ENCODE data around the gene DKKL1.

Gene DKKL1

DNA sequence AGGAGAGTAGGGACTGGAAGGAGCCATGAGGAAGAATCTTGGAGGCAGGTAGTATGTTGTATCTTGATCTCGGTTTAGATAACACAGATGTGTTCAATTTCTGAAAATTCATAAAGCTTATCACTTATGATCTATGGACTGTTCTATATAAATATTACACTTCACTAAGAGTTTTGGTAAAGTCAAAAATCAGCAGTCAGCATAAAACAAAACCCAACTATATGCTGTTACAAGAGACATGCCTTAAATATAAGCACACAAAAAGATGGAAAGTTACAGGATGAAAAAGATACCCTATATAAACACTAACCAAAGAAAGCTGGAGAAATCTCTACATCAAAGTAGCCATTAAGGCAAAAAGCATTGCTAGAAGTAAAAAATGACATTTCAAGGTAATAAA, 19.9 kb downstream of the DKKL1 start:
- H2AFZ ChIP-seq (ENCODE audit: low read depth): no peak overlapping the region
- H3K4me3 ChIP-seq (IDR thresholded peaks at IDR 0.05; ENCODE audit: insufficient read depth, low read depth, low read length): no peak overlapping the region
- H3K4me1 ChIP-seq (ENCODE audit: low read depth, poor library complexity, severe bottlenecking): no peaks in the 10 kb centered on the region
- H4K20me1 ChIP-seq (ENCODE audit: insufficient read depth): no peaks in the 10 kb centered on the region
- H3K27me3 ChIP-seq (ENCODE audit: insufficient read depth, low read depth): peaks cover 58% of the 10 kb centered on the region
- H3K27ac ChIP-seq: no peak overlapping the region
- H3K9ac ChIP-seq: no peak overlapping the region
- no peaks in the 10 kb centered on the region for H3K79me2 ChIP-seq (ENCODE audit: insufficient read depth, low read depth)
- no peaks in the 10 kb centered on the region for H3K36me3 ChIP-seq (ENCODE audit: insufficient read depth)
- H3K4me2 ChIP-seq: no peak overlapping the region
- TF ChIP-seq, protein P1, sequence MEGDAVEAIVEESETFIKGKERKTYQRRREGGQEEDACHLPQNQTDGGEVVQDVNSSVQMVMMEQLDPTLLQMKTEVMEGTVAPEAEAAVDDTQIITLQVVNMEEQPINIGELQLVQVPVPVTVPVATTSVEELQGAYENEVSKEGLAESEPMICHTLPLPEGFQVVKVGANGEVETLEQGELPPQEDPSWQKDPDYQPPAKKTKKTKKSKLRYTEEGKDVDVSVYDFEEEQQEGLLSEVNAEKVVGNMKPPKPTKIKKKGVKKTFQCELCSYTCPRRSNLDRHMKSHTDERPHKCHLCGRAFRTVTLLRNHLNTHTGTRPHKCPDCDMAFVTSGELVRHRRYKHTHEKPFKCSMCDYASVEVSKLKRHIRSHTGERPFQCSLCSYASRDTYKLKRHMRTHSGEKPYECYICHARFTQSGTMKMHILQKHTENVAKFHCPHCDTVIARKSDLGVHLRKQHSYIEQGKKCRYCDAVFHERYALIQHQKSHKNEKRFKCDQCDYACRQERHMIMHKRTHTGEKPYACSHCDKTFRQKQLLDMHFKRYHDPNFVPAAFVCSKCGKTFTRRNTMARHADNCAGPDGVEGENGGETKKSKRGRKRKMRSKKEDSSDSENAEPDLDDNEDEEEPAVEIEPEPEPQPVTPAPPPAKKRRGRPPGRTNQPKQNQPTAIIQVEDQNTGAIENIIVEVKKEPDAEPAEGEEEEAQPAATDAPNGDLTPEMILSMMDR (conservative IDR thresholded peaks at IDR 0.05; ENCODE audit: low read depth, low read length): no peak

DNA sequence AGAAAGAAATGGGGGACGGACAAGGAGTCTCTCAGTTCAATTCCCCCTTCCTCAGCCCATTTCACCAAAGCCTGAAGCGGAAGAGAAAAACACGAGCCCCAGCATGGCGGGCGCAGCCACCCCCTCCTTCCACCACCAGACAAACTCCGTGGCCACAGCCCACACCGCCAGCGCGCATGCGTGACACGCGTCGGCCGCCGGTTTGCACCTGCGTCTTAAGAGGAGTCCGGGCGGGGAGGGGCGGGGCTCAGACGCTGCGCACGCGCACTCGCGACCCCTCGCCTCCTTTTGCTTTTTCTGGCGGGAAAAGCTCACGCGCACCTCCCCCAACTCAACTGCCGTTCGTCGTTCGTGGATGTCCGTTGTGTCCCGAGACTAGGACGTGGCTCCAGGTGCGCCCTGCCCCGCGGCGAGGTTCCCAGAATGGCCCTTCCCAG, 24.3 kb downstream of the DKKL1 start, which contains the start of gene KASH5:
KASH5 (plus strand) TSS at position 314 of the 437 bp plus-strand sequence. CDS start 2,635 bp downstream, outside the sequence.
- no peak within 1 kb of the TSS for H3K27ac ChIP-seq
- no peak within 1 kb of the TSS for H2AFZ ChIP-seq (ENCODE audit: low read depth)
- no peaks in the 10 kb centered on the region for H3K79me2 ChIP-seq (ENCODE audit: insufficient read depth, low read depth)
- H3K9ac ChIP-seq: no peak within 1 kb of the TSS
- H3K36me3 ChIP-seq (ENCODE audit: insufficient read depth): no peaks in the 10 kb centered on the region
- no peaks in the 10 kb centered on the region for H4K20me1 ChIP-seq (ENCODE audit: insufficient read depth)
- H3K4me3 ChIP-seq (IDR thresholded peaks at IDR 0.05; ENCODE audit: insufficient read depth, low read depth, low read length): no peak within 1 kb of the TSS
- no peak within 1 kb of the TSS for H3K4me2 ChIP-seq
- peaks cover 53% of the 10 kb centered on the region for H3K27me3 ChIP-seq (ENCODE audit: insufficient read depth, low read depth)
- H3K4me1 ChIP-seq (ENCODE audit: low read depth, poor library complexity, severe bottlenecking): peaks cover 3% of the 10 kb centered on the region
- TF ChIP-seq, protein P1 (conservative IDR thresholded peaks at IDR 0.05; ENCODE audit: low read depth, low read length): no peak

DNA sequence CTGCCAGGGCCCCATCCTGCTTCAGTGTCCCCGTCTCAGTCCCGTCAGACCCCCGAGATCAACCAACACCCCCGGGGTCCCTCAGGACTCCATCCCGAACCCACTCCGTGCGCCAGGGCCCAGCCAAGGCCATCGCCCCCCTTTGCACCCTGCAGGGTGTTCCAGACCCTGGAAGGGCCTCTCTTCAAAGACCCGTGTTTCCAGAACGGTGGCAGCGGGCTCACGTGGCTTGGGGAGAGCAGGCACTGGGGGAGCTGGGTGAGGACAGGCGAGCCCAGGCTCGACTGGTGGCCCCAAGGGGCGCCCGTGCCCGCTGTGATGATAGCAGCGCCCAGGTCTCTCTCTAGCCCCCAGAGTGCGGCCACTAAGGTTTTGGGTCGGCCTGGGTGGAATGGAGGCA, 25.7 kb downstream of the DKKL1 start:
- Histone ChIP-seq H3K9ac (no peak overlapping the region), H3K27me3 (ENCODE audit: insufficient read depth, low read depth) (peaks cover 58% of the 10 kb centered on the region), H3K4me3 (IDR thresholded peaks at IDR 0.05; ENCODE audit: insufficient read depth, low read depth, low read length) (no peak overlapping the region), H3K27ac (no peak overlapping the region), H3K79me2 (ENCODE audit: insufficient read depth, low read depth) (no peaks in the 10 kb centered on the region), H3K4me1 (ENCODE audit: low read depth, poor library complexity, severe bottlenecking) (peaks cover 3% of the 10 kb centered on the region), H3K4me2 (no peak overlapping the region), H3K36me3 (ENCODE audit: insufficient read depth) (no peaks in the 10 kb centered on the region), H2AFZ (ENCODE audit: low read depth) (no peak overlapping the region), H4K20me1 (ENCODE audit: insufficient read depth) (no peaks in the 10 kb centered on the region)
- TF ChIP-seq, protein P1 (conservative IDR thresholded peaks at IDR 0.05; ENCODE audit: low read depth, low read length): no peak

DNA sequence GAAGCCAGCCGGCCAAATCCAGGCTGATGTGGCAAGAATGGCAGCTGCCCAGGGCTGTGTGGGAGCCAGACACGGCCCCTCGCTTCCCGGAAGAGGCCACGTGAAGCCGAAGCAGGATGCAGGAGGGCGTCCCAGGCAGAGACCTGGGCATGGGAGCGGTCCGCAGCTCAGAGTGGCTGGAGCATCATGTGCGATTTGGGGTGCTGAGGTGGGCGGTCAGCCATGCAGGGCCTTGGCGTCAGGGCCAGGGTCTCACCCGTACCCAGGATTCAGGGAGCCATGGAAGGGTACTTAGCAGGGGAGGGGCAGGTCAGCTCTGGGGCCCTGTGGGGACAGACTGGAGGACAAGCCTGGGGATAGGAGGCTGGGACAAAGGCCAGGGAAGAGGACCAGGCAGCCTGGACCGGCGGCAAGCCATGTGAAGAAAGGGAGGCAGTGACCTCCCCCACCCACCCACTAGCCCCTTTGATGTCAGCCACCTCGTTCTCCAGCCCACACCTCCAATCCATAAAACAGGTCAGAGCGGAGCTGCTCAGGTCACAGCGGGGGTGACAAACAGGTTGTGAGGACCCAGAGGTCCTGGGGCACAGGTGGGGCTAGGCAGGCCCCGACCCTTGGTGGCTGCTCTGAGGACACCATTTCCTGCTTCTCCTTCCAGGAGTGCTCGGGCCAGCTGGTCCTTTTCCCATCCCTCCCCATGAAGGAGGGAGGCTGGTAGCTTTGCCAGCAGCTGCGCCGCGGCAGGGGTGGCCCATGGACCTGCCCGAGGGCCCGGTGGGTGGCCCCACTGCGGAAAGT, 26.7 kb downstream of the DKKL1 start:
- Histone ChIP-seq H3K9ac (no peak overlapping the region), H3K36me3 (ENCODE audit: insufficient read depth) (no peaks in the 10 kb centered on the region), H3K79me2 (ENCODE audit: insufficient read depth, low read depth) (no peaks in the 10 kb centered on the region), H3K4me1 (ENCODE audit: low read depth, poor library complexity, severe bottlenecking) (peaks cover 3% of the 10 kb centered on the region), H3K4me2 (no peak overlapping the region), H4K20me1 (ENCODE audit: insufficient read depth) (no peaks in the 10 kb centered on the region), H3K27ac (no peak overlapping the region), H3K4me3 (IDR thresholded peaks at IDR 0.05; ENCODE audit: insufficient read depth, low read depth, low read length) (no peak overlapping the region), H2AFZ (ENCODE audit: low read depth) (no peak overlapping the region), H3K27me3 (ENCODE audit: insufficient read depth, low read depth) (peaks cover 55% of the 10 kb centered on the region)
- TF ChIP-seq, protein P1 (conservative IDR thresholded peaks at IDR 0.05; ENCODE audit: low read depth, low read length): no peak
